OCI-LY7 (cell line): ENCODE measurements around the gene PREP.

ENCODE experiments used
- CTCF ChIP-seq: fragments of 200-600 bp; sonication (generic); conservative IDR thresholded peaks from 2 replicates; pipeline ENCODE4 v1.5.1; 2014; ENCODE audit warnings: mild to moderate bottlenecking, antibody characterized with exemption, low read length, moderate library complexity, mixed read lengths
- EZH2phosphoT487 ChIP-seq: fragments of 200-600 bp; sonication (generic); IDR thresholded peaks from 2 replicates; pipeline ENCODE4 v1.6.1; 2018; ENCODE audit warnings: low read depth, borderline replicate concordance, mild to moderate bottlenecking, mixed run types, antibody characterized with exemption, low read length, moderate library complexity, mixed read lengths

DNA sequence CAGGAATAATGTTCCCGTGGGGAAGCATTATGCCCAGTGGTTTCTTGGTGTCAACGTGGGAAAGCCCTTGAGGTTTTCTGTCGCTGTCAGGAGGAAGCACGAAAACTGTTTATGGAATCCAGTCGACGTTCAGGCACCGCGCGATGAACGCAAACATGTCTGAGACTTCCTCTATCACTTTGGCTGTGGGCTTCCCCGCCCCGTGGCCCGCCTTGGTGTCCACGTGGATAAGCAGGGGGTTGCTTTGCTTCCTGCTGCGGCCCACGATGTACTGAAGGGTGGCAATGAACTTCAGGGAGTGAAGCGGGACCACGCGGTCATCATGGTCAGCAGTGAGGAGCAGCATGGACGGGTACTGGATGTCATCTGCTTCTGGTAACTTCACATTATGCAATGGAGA lies 124.8 kb downstream of the PREP start:
- TF ChIP-seq CTCF (no peak), EZH2phosphoT487 (no peak)
